Measurements from ENCODE around the gene PTPRJ.

- no peak for TF ChIP-seq CTCF (IDR thresholded peaks at IDR 0.05)
- TF ChIP-seq POLR2A (IDR thresholded peaks at IDR 0.05) = no peak
These were observed 54.8 kb downstream of the PTPRJ start for GRCh38 chr11:48034926-48035871.
